ENCODE measurements around the gene CHRNE.

The CHRNE gene

GRCh38 chr17:4856937-4857314, 46.0 kb downstream of the CHRNE start:
- TF ChIP-seq CTCF (IDR thresholded peaks at IDR 0.05; ENCODE audit: unreplicated experiment in 3 of 3), result no peak
- Mint-ChIP-seq H3K4me3 (no peak overlapping the region), H3K9me3 (no peaks in the 10 kb centered on the region), H3K4me1 (peaks cover 51% of the 10 kb centered on the region), H3K27me3 (ENCODE audit: low read depth) (no peaks in the 10 kb centered on the region), H3K27ac (peak overlapping the region in 1 of 3 experiments; percentile 23), H3K36me3 (ENCODE audit: low read depth) (peaks cover 10% of the 10 kb centered on the region)

GRCh38 chr17:4856271-4856936, 46.5 kb downstream of the CHRNE start:
- Mint-ChIP-seq H3K27ac (peak overlapping the region in 2 of 3 experiments; percentile 23 to 47), H3K27me3 (ENCODE audit: low read depth) (no peaks in the 10 kb centered on the region), H3K36me3 (ENCODE audit: low read depth) (peaks cover 8% of the 10 kb centered on the region), H3K9me3 (no peaks in the 10 kb centered on the region), H3K4me3 (no peak overlapping the region), H3K4me1 (peaks cover 53% of the 10 kb centered on the region)
- no peak for TF ChIP-seq CTCF (IDR thresholded peaks at IDR 0.05; ENCODE audit: unreplicated experiment in 3 of 3)

- H3K4me1 Mint-ChIP-seq, result peaks cover 44% of the 10 kb centered on the region
- peaks cover 5% of the 10 kb centered on the region for H3K36me3 Mint-ChIP-seq (ENCODE audit: low read depth)
- H3K27me3 Mint-ChIP-seq (ENCODE audit: low read depth), result no peaks in the 10 kb centered on the region
- H3K9me3 Mint-ChIP-seq, result no peaks in the 10 kb centered on the region
- no peak overlapping the region for H3K4me3 Mint-ChIP-seq
- H3K27ac Mint-ChIP-seq, result peak overlapping the region; percentile 81 to 90 (median 88)
- TF ChIP-seq CTCF (IDR thresholded peaks at IDR 0.05; ENCODE audit: unreplicated experiment in 3 of 3), result no peak
Measured at GRCh38 chr17:4854111-4854681, 48.7 kb downstream of the CHRNE start.

- Mint-ChIP-seq H3K4me3 (no peak overlapping the region), H3K27ac (no peak overlapping the region), H3K9me3 (no peaks in the 10 kb centered on the region), H3K36me3 (ENCODE audit: low read depth) (peaks cover 5% of the 10 kb centered on the region), H3K4me1 (peaks cover 35% of the 10 kb centered on the region), H3K27me3 (ENCODE audit: low read depth) (no peaks in the 10 kb centered on the region)
- TF ChIP-seq CTCF (IDR thresholded peaks at IDR 0.05; ENCODE audit: unreplicated experiment in 3 of 3), result no peak
Measured at GRCh38 chr17:4853208-4853671, 49.7 kb downstream of the CHRNE start.

- H3K27me3 Mint-ChIP-seq (ENCODE audit: low read depth), result no peaks in the 10 kb centered on the region
- H3K36me3 Mint-ChIP-seq (ENCODE audit: low read depth), result peaks cover 5% of the 10 kb centered on the region
- H3K27ac Mint-ChIP-seq, result peak overlapping the region; percentile 53 to 81 (median 80)
- TF ChIP-seq CTCF (IDR thresholded peaks at IDR 0.05; ENCODE audit: unreplicated experiment in 3 of 3), result no peak
- H3K9me3 Mint-ChIP-seq, result no peaks in the 10 kb centered on the region
- H3K4me1 Mint-ChIP-seq, result peaks cover 35% of the 10 kb centered on the region
- no peak overlapping the region for H3K4me3 Mint-ChIP-seq
Measured at GRCh38 chr17:4852567-4853207, 50.2 kb downstream of the CHRNE start.

Measured in nephron (organoid).